Measurements from ENCODE around the gene OLAH. TPM values are rescaled to one million over a fixed set of nuclear protein-coding genes. Genes with fewer than 3 reads are reported as not detected.

The OLAH gene
- total and polyA plus RNA-seq, 7 experiments from 2014 or later = 3.0 TPM; not detected in 6

GRCh38 chr10:15045380-15045779 is 1.6 kb downstream of the OLAH start:
- Histone ChIP-seq H3K4me1 (ENCODE audit: control insufficient read depth in 2 of 2, insufficient read depth in 2 of 2, low read length in 2 of 2) (no peaks in the 10 kb centered on the region), H3K36me3 (ENCODE audit: control insufficient read depth in 2 of 3, insufficient read depth in 3 of 3, low read length in 3 of 3) (no peaks in the 10 kb centered on the region), H3K9me3 (ENCODE audit: control insufficient read depth in 2 of 3, low read length in 3 of 3) (no peaks in the 10 kb centered on the region), H3K4me3 (ENCODE audit: low read length) (no peak overlapping the region), H3K27me3 (ENCODE audit: control insufficient read depth in 2 of 2, insufficient read depth in 2 of 2, low read length in 2 of 2) (no peaks in the 10 kb centered on the region), H3K27ac (ENCODE audit: low read depth, low read length) (no peak overlapping the region)
- Mint-ChIP-seq H3K4me1 (peaks cover 5 to 26% (median 14%) of the 10 kb centered on the region in 7 donors), H3K27me3 (peaks cover 0 to 8% (median 0%) of the 10 kb centered on the region in 5 donors), H3K9me3 (peaks cover 0 to 6% (median 2%) of the 10 kb centered on the region in 11 donors), H3K27ac (no peak overlapping the region), H3K36me3 (peaks cover 0 to 5% (median 0%) of the 10 kb centered on the region in 5 donors), H3K4me3 (peak overlapping the region in 1 of 10 donors; percentile 27)
- DNase-seq = no peak
- ChIA-PET POLR2A (no interaction called here), CTCF (no interaction called here)
- intact Hi-C loops (cut with micrococcal nuclease) = no loop called here
- ATAC-seq = no peak

- ATAC-seq (no peak), DNase-seq (no peak)
- ChIA-PET CTCF (no interaction called here), POLR2A (no interaction called here)
- H3K9me3 ChIP-seq (ENCODE audit: control insufficient read depth in 2 of 3, low read length in 3 of 3) = no peaks in the 10 kb centered on the region
- no peak overlapping the region for H3K27ac ChIP-seq (ENCODE audit: low read depth, low read length)
- no peak overlapping the region for H3K4me3 ChIP-seq (ENCODE audit: low read length)
- peaks cover 0 to 5% (median 0%) of the 10 kb centered on the region in 5 donors for H3K36me3 Mint-ChIP-seq
- H3K36me3 ChIP-seq (ENCODE audit: control insufficient read depth in 2 of 3, insufficient read depth in 3 of 3, low read length in 3 of 3) = no peaks in the 10 kb centered on the region
- H3K4me3 Mint-ChIP-seq = no peak overlapping the region
- H3K4me1 Mint-ChIP-seq = peaks cover 5 to 23% (median 14%) of the 10 kb centered on the region in 7 donors
- H3K4me1 ChIP-seq (ENCODE audit: control insufficient read depth in 2 of 2, insufficient read depth in 2 of 2, low read length in 2 of 2) = no peaks in the 10 kb centered on the region
- H3K27ac Mint-ChIP-seq = no peak overlapping the region
- H3K27me3 Mint-ChIP-seq = peaks cover 0 to 8% (median 0%) of the 10 kb centered on the region in 5 donors
- intact Hi-C loops (cut with micrococcal nuclease) = no loop called here
- peaks cover 0 to 6% (median 0%) of the 10 kb centered on the region in 11 donors for H3K9me3 Mint-ChIP-seq
- H3K27me3 ChIP-seq (ENCODE audit: control insufficient read depth in 2 of 2, insufficient read depth in 2 of 2, low read length in 2 of 2) = no peaks in the 10 kb centered on the region
Measured at GRCh38 chr10:15046626-15047025, 2.9 kb downstream of the OLAH start.

- Mint-ChIP-seq H3K27ac (no peak overlapping the region), H3K9me3 (peaks cover 0 to 2% (median 0%) of the 10 kb centered on the region in 11 donors), H3K27me3 (peaks cover 0 to 8% (median 0%) of the 10 kb centered on the region in 5 donors), H3K36me3 (no peaks in the 10 kb centered on the region), H3K4me1 (peaks cover 0 to 15% (median 3%) of the 10 kb centered on the region in 7 donors), H3K4me3 (no peak overlapping the region)
- no peaks in the 10 kb centered on the region for H3K36me3 ChIP-seq (ENCODE audit: control insufficient read depth in 2 of 3, insufficient read depth in 3 of 3, low read length in 3 of 3)
- intact Hi-C loops (cut with micrococcal nuclease) = no loop called here
- ChIA-PET CTCF (no interaction called here), POLR2A (interaction anchor here (0.7 kb wide), 1 partner anchor 354 kb away, joined by 3 read pairs; no protein-coding TSS in a partner anchor)
- no peaks in the 10 kb centered on the region for H3K27me3 ChIP-seq (ENCODE audit: control insufficient read depth in 2 of 2, insufficient read depth in 2 of 2, low read length in 2 of 2)
- DNase-seq (no peak), ATAC-seq (no peak)
- no peak overlapping the region for H3K27ac ChIP-seq (ENCODE audit: low read depth, low read length)
- no peaks in the 10 kb centered on the region for H3K9me3 ChIP-seq (ENCODE audit: control insufficient read depth in 2 of 3, low read length in 3 of 3)
- H3K4me3 ChIP-seq (ENCODE audit: low read length) = no peak overlapping the region
- no peaks in the 10 kb centered on the region for H3K4me1 ChIP-seq (ENCODE audit: control insufficient read depth in 2 of 2, insufficient read depth in 2 of 2, low read length in 2 of 2)
Measured at GRCh38 chr10:15049533-15049932, 5.8 kb downstream of the OLAH start.

- H3K36me3 Mint-ChIP-seq = no peaks in the 10 kb centered on the region
- no peak overlapping the region for H3K27ac ChIP-seq (ENCODE audit: low read depth, low read length)
- H3K27me3 ChIP-seq (ENCODE audit: control insufficient read depth in 2 of 2, insufficient read depth in 2 of 2, low read length in 2 of 2) = no peaks in the 10 kb centered on the region
- ATAC-seq = no peak
- no peak overlapping the region for H3K27ac Mint-ChIP-seq
- ChIA-PET POLR2A (no interaction called here), CTCF (no interaction called here)
- DNase-seq = no peak
- H3K4me1 Mint-ChIP-seq = no peaks in the 10 kb centered on the region
- H3K9me3 ChIP-seq (ENCODE audit: control insufficient read depth in 2 of 3, low read length in 3 of 3) = no peaks in the 10 kb centered on the region
- intact Hi-C loops (cut with micrococcal nuclease) = no loop called here
- no peak overlapping the region for H3K4me3 ChIP-seq (ENCODE audit: low read length)
- no peak overlapping the region for H3K4me3 Mint-ChIP-seq
- peaks cover 0 to 8% (median 0%) of the 10 kb centered on the region in 5 donors for H3K27me3 Mint-ChIP-seq
- no peaks in the 10 kb centered on the region for H3K36me3 ChIP-seq (ENCODE audit: control insufficient read depth in 2 of 3, insufficient read depth in 3 of 3, low read length in 3 of 3)
- H3K9me3 Mint-ChIP-seq = no peaks in the 10 kb centered on the region
- no peaks in the 10 kb centered on the region for H3K4me1 ChIP-seq (ENCODE audit: control insufficient read depth in 2 of 2, insufficient read depth in 2 of 2, low read length in 2 of 2)
Measured at GRCh38 chr10:15052121-15052520, 8.4 kb downstream of the OLAH start.

- no peak for ATAC-seq
- Mint-ChIP-seq H3K9me3 (no peaks in the 10 kb centered on the region), H3K4me3 (no peak overlapping the region), H3K27ac (no peak overlapping the region), H3K4me1 (no peaks in the 10 kb centered on the region), H3K27me3 (peaks cover 0 to 8% (median 0%) of the 10 kb centered on the region in 5 donors), H3K36me3 (no peaks in the 10 kb centered on the region)
- no peaks in the 10 kb centered on the region for H3K36me3 ChIP-seq (ENCODE audit: control insufficient read depth in 2 of 3, insufficient read depth in 3 of 3, low read length in 3 of 3)
- H3K27ac ChIP-seq (ENCODE audit: low read depth, low read length) = no peak overlapping the region
- H3K4me1 ChIP-seq (ENCODE audit: control insufficient read depth in 2 of 2, insufficient read depth in 2 of 2, low read length in 2 of 2) = no peaks in the 10 kb centered on the region
- H3K9me3 ChIP-seq (ENCODE audit: control insufficient read depth in 2 of 3, low read length in 3 of 3) = no peaks in the 10 kb centered on the region
- no peak overlapping the region for H3K4me3 ChIP-seq (ENCODE audit: low read length)
- CTCF ChIA-PET = no interaction called here
- H3K27me3 ChIP-seq (ENCODE audit: control insufficient read depth in 2 of 2, insufficient read depth in 2 of 2, low read length in 2 of 2) = no peaks in the 10 kb centered on the region
- intact Hi-C loops (cut with micrococcal nuclease) = no loop called here
- POLR2A ChIA-PET = no interaction called here
- DNase-seq = no peak
Measured at GRCh38 chr10:15053061-15053460, 9.3 kb downstream of the OLAH start.

GRCh38 chr10:15058689-15059088 is 14.9 kb downstream of the OLAH start:
- ATAC-seq = no peak

GRCh38 chr10:15059914-15060313 is 16.2 kb downstream of the OLAH start:
- H3K27ac ChIP-seq (ENCODE audit: low read depth, low read length) = no peak overlapping the region
- no peak for ATAC-seq
- Mint-ChIP-seq H3K4me1 (no peaks in the 10 kb centered on the region), H3K27ac (no peak overlapping the region), H3K4me3 (no peak overlapping the region), H3K36me3 (peaks cover 9 to 13% (median 11%) of the 10 kb centered on the region in 5 donors), H3K9me3 (peaks cover 6 to 23% (median 19%) of the 10 kb centered on the region in 11 donors), H3K27me3 (peaks cover 4 to 16% (median 8%) of the 10 kb centered on the region in 5 donors)
- CTCF ChIA-PET = no interaction called here
- no peak overlapping the region for H3K4me3 ChIP-seq (ENCODE audit: low read length)
- POLR2A ChIA-PET = no interaction called here
- H3K27me3 ChIP-seq (ENCODE audit: control insufficient read depth in 2 of 2, insufficient read depth in 2 of 2, low read length in 2 of 2) = no peaks in the 10 kb centered on the region
- no peaks in the 10 kb centered on the region for H3K4me1 ChIP-seq (ENCODE audit: control insufficient read depth in 2 of 2, insufficient read depth in 2 of 2, low read length in 2 of 2)
- intact Hi-C loops (cut with micrococcal nuclease) = no loop called here
- no peaks in the 10 kb centered on the region for H3K36me3 ChIP-seq (ENCODE audit: control insufficient read depth in 2 of 3, insufficient read depth in 3 of 3, low read length in 3 of 3)
- no peak for DNase-seq
- no peaks in the 10 kb centered on the region for H3K9me3 ChIP-seq (ENCODE audit: control insufficient read depth in 2 of 3, low read length in 3 of 3)

More at GRCh38 chr10:15058689-15059088, 14.9 kb downstream of the OLAH start:
- ChIA-PET CTCF (no interaction called here), POLR2A (no interaction called here)
- Histone ChIP-seq H3K36me3 (ENCODE audit: control insufficient read depth in 2 of 3, insufficient read depth in 3 of 3, low read length in 3 of 3) (no peaks in the 10 kb centered on the region), H3K9me3 (ENCODE audit: control insufficient read depth in 2 of 3, low read length in 3 of 3) (no peaks in the 10 kb centered on the region), H3K27me3 (ENCODE audit: control insufficient read depth in 2 of 2, insufficient read depth in 2 of 2, low read length in 2 of 2) (no peaks in the 10 kb centered on the region), H3K4me1 (ENCODE audit: control insufficient read depth in 2 of 2, insufficient read depth in 2 of 2, low read length in 2 of 2) (no peaks in the 10 kb centered on the region), H3K27ac (ENCODE audit: low read depth, low read length) (no peak overlapping the region), H3K4me3 (ENCODE audit: low read length) (no peak overlapping the region)
- Mint-ChIP-seq H3K4me1 (no peaks in the 10 kb centered on the region), H3K9me3 (peaks cover 6 to 23% (median 17%) of the 10 kb centered on the region in 11 donors), H3K27me3 (peaks cover 0 to 16% (median 10%) of the 10 kb centered on the region in 5 donors), H3K27ac (no peak overlapping the region), H3K4me3 (no peak overlapping the region), H3K36me3 (peaks cover 9 to 13% (median 11%) of the 10 kb centered on the region in 5 donors)
- no peak for DNase-seq
- intact Hi-C loops (cut with micrococcal nuclease) = no loop called here

Measured in naive thymus-derived CD4-positive, alpha-beta T cell (primary cell).